Fibroblast of lung (primary cell): ENCODE results near the gene HDAC2. TPM values are rescaled to one million over a fixed set of nuclear protein-coding genes. Genes with fewer than 3 reads are reported as not detected.

ENCODE experiments used
- DNase-seq, 2 donors: peaks; one replicate each; pipeline versions ENCODE4 v3.0.0 to v3.0.0-alpha.2; 2010; ENCODE audit warnings: low read depth in 2 of 2
- H2AFZ ChIP-seq: 2 replicates; pipeline ENCODE4 v1.5.1; 2012; ENCODE audit warnings: low read length, control low read depth, inconsistent platforms
- H3K27ac ChIP-seq: 2 replicates; pipeline ENCODE4 v1.5.1; 2011; ENCODE audit warnings: low read length, control low read depth; ENCODE audit not compliant: insufficient read depth
- H3K27me3 ChIP-seq: 2 replicates; pipeline ENCODE4 v1.5.1; 2011; ENCODE audit warnings: mild to moderate bottlenecking, low read length; ENCODE audit not compliant: control insufficient read depth, insufficient read depth
- H3K36me3 ChIP-seq: 2 replicates; pipeline ENCODE4 v1.5.1; 2011; ENCODE audit warnings: low read length; ENCODE audit not compliant: control insufficient read depth, insufficient read depth
- H3K4me1 ChIP-seq: 2 replicates; pipeline ENCODE4 v1.5.1; 2011; ENCODE audit warnings: low read length; ENCODE audit not compliant: control insufficient read depth, insufficient read depth; ENCODE audit errors: extremely low read depth
- H3K4me2 ChIP-seq: 2 replicates; pipeline ENCODE4 v1.5.1; 2011; ENCODE audit warnings: low read length, control low read depth; ENCODE audit not compliant: insufficient read depth; ENCODE audit errors: extremely low read depth
- H3K4me3 ChIP-seq, 4 experiments: fragments of 200-600 bp in 1 of 4; sonication (generic) in 1 of 4; replicated peaks in 1 of 4; 2 replicates each; pipeline ENCODE4 v1.5.1; 2011 to 2016; ENCODE audit warnings: low read length in 4 of 4, low read depth in 3 of 4, mild to moderate bottlenecking in 3 of 4, control low read depth in 2 of 4, inconsistent platforms in 1 of 4, mixed read lengths in 1 of 4; ENCODE audit not compliant: insufficient read depth in 1 of 4; ENCODE audit errors: control extremely low read depth in 1 of 4
- H3K79me2 ChIP-seq: 2 replicates; pipeline ENCODE4 v1.5.1; 2012; ENCODE audit warnings: mild to moderate bottlenecking, low read length, inconsistent platforms; ENCODE audit not compliant: control insufficient read depth, insufficient read depth
- H3K9ac ChIP-seq: 2 replicates; pipeline ENCODE4 v1.5.1; 2011; ENCODE audit warnings: mild to moderate bottlenecking, low read length, control low read depth; ENCODE audit not compliant: insufficient read depth
- H3K9me3 ChIP-seq: 2 replicates; pipeline ENCODE4 v1.5.1; 2012; ENCODE audit warnings: low read depth, low read length; ENCODE audit not compliant: control insufficient read depth, insufficient read depth
- H4K20me1 ChIP-seq: 2 replicates; pipeline ENCODE4 v1.5.1; 2011; ENCODE audit warnings: low read length; ENCODE audit not compliant: control insufficient read depth, insufficient read depth; ENCODE audit errors: extremely low read depth
- EZH2 ChIP-seq: IDR thresholded peaks from 2 replicates; pipeline ENCODE4 v1.5.1; 2012; ENCODE audit warnings: low read length, control low read depth, mild to moderate bottlenecking; ENCODE audit errors: missing control alignments
- polyA plus RNA-seq, 2 donors: library from polyadenylated mRNA; depleted of rRNA in 1 of 2; stranded (reverse) in 1 of 2; unstranded in 1 of 2; fragments of >200 nt; gene quantifications; 2 replicates each; pipeline ENCODE4 v1.2.1, GENCODE V29; 2011 to 2012; ENCODE audit warnings: missing spikeins in 1 of 2
- total RNA-seq: library from RNA; depleted of rRNA; stranded (reverse); fragments of >200 nt; gene quantifications from 2 replicates; pipeline ENCODE4 v1.2.1, GENCODE V29; 2014
- TF ChIP-seq, protein P1 (sequence below), 2 donors: IDR thresholded peaks in 1 of 2; conservative IDR thresholded peaks in 1 of 2; 1 replicate in 1 of 2; 2 replicates in 1 of 2; pipeline ENCODE4 v1.5.1; 2011 to 2012; ENCODE audit warnings: low read length in 2 of 2, control low read depth in 1 of 2, inconsistent platforms in 1 of 2, low read depth in 1 of 2, mild to moderate bottlenecking in 1 of 2

HDAC2 gene
- total and polyA plus RNA-seq, 2 donors (not counting 1 experiment from before 2014, with no cell fraction given) = 64.9 to 155 TPM

DNA sequence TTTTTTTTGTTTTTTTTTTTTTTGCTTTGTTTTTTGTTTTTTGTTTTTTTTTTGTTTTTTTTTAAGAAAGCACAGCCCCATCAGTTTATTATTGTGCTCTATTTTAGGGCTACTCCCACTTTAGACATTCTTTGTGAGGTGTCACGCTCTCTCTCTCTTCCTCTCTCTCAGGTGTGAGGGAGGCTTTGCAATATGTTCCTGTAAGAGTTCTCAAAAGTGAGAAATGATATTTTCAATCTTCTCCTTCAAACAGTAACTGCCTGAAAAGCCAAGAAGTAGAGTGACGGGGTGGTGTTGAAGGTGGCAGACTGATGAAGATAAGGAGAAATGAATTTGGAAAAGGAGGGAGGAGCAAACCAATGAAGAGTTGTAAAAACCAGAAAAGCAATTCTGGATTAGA lies 28.3 kb upstream of the HDAC2 start:
- H3K79me2 ChIP-seq = no peaks in the 10 kb centered on the region
- no peak for DNase-seq
- H3K36me3 ChIP-seq = no peaks in the 10 kb centered on the region
- peaks cover 17% of the 10 kb centered on the region for H3K4me1 ChIP-seq
- no peaks in the 10 kb centered on the region for H3K9me3 ChIP-seq
- H3K4me2 ChIP-seq = no peak overlapping the region
- H2AFZ ChIP-seq = no peak overlapping the region
- no peak overlapping the region for H3K4me3 ChIP-seq
- H3K27ac ChIP-seq = no peak overlapping the region
- no peak for TF ChIP-seq EZH2
- TF ChIP-seq, protein P1, sequence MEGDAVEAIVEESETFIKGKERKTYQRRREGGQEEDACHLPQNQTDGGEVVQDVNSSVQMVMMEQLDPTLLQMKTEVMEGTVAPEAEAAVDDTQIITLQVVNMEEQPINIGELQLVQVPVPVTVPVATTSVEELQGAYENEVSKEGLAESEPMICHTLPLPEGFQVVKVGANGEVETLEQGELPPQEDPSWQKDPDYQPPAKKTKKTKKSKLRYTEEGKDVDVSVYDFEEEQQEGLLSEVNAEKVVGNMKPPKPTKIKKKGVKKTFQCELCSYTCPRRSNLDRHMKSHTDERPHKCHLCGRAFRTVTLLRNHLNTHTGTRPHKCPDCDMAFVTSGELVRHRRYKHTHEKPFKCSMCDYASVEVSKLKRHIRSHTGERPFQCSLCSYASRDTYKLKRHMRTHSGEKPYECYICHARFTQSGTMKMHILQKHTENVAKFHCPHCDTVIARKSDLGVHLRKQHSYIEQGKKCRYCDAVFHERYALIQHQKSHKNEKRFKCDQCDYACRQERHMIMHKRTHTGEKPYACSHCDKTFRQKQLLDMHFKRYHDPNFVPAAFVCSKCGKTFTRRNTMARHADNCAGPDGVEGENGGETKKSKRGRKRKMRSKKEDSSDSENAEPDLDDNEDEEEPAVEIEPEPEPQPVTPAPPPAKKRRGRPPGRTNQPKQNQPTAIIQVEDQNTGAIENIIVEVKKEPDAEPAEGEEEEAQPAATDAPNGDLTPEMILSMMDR (conservative IDR thresholded peaks at IDR 0.05 in 1 of 2, IDR thresholded peaks at IDR 0.05 in 1 of 2; ENCODE audit: low read depth in 1 of 2, low read length in 2 of 2) = no peak
- no peaks in the 10 kb centered on the region for H4K20me1 ChIP-seq
- no peaks in the 10 kb centered on the region for H3K27me3 ChIP-seq
- no peak overlapping the region for H3K9ac ChIP-seq

DNA sequence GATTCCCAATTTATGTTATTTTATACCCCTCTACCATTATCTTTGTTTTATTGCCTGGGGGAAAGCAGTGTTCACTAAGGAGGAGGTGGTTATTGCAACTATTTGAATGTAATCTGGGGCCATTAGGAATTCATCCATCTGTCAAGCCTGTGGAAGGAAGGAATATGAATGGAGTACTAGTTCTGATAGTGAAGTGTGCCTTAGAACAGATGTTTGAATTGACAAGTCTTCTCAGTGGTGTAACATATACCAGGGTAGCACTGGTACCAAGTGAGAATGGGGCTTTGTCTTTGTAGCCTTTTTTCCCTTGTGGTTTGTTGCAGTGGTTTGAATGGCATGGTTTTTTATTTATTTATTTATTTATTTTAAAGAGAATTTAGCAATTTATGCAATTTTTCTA lies 27.9 kb upstream of the HDAC2 start:
- H3K27ac ChIP-seq = no peak overlapping the region
- no peaks in the 10 kb centered on the region for H3K79me2 ChIP-seq
- H3K36me3 ChIP-seq = no peaks in the 10 kb centered on the region
- H3K4me3 ChIP-seq = no peak overlapping the region
- TF ChIP-seq, protein P1 (conservative IDR thresholded peaks at IDR 0.05 in 1 of 2, IDR thresholded peaks at IDR 0.05 in 1 of 2; ENCODE audit: low read depth in 1 of 2, low read length in 2 of 2) = no peak
- TF ChIP-seq EZH2 = no peak
- peaks cover 17% of the 10 kb centered on the region for H3K4me1 ChIP-seq
- H3K27me3 ChIP-seq = no peaks in the 10 kb centered on the region
- no peak for DNase-seq
- H3K4me2 ChIP-seq = no peak overlapping the region
- no peaks in the 10 kb centered on the region for H3K9me3 ChIP-seq
- H4K20me1 ChIP-seq = no peaks in the 10 kb centered on the region
- no peak overlapping the region for H2AFZ ChIP-seq
- no peak overlapping the region for H3K9ac ChIP-seq

DNA sequence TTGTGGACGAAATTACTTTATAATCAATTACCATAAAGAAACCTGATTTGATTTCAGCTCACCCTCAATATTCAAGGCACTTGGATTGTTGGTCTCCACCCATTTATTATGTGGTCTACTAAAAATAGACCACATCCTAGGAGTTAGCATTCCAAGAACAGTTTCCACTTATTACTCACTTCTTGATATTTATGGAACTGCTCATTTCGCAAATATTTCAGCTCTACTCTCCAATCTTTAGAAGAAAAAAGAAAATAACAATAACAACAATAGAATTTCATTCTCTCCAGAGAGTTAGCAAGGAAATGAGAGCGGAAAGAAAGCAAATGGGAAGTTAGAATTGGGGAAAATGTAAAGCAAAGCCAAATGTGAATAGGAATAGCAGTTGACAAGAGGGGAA lies 26.2 kb upstream of the HDAC2 start:
- Histone ChIP-seq H3K9me3 (no peaks in the 10 kb centered on the region), H3K4me1 (peaks cover 17% of the 10 kb centered on the region), H4K20me1 (no peaks in the 10 kb centered on the region), H3K4me2 (peak overlapping the region; percentile 57), H3K36me3 (no peaks in the 10 kb centered on the region), H2AFZ (no peak overlapping the region), H3K4me3 (peak overlapping the region in 1 of 4 experiments; percentile 14), H3K9ac (no peak overlapping the region), H3K27me3 (no peaks in the 10 kb centered on the region), H3K27ac (peak overlapping the region; percentile 90), H3K79me2 (no peaks in the 10 kb centered on the region)
- TF ChIP-seq EZH2 = no peak
- TF ChIP-seq, protein P1 (conservative IDR thresholded peaks at IDR 0.05 in 1 of 2, IDR thresholded peaks at IDR 0.05 in 1 of 2; ENCODE audit: low read depth in 1 of 2, low read length in 2 of 2) = no peak
- DNase-seq = peak; percentile 84 to 92
